H1 (cell line): ENCODE measurements around the gene AKAP9. TPM values are rescaled to one million over a fixed set of nuclear protein-coding genes. Genes with fewer than 3 reads are reported as not detected.

Experiments
- CTCF ChIA-PET: fragments of 300-600 bp; sonication (Branson Sonifier 250); formaldehyde crosslinking; loops from one replicate; lab custom pipeline; 2021; ENCODE audit not compliant: partially characterized antibody; lab: Charles Lee
- POLR2A ChIA-PET: fragments of 300-600 bp; sonication (Branson Sonifier 250); formaldehyde crosslinking; loops from one replicate; lab custom pipeline; 2021; ENCODE audit warnings: inconsistent platforms; ENCODE audit not compliant: partially characterized antibody; lab: Charles Lee
- DNase-seq, 2 experiments: peaks; one replicate each; pipeline versions ENCODE4 v3.0.0 to v3.0.0-alpha.2; 2010 to 2022; ENCODE audit warnings: low spot score in 2 of 2, low read depth in 1 of 2, mixed read lengths in 1 of 2
- FAIRE-seq: peaks from 2 replicates; lab custom pipeline; 2011; peaks lifted over from hg19 to GRCh38; lab: Jason Lieb, UNC
- H2AFZ ChIP-seq: 2 replicates; pipeline ENCODE4 v1.8.1; 2012; ENCODE audit warnings: low read length, inconsistent platforms
- H2AK5ac ChIP-seq: 2 replicates; pipeline ENCODE4 v1.6.1; 2013; ENCODE audit warnings: low read depth, low read length
- H2BK120ac ChIP-seq: replicated peaks from 2 replicates; pipeline ENCODE3; 2013; ENCODE audit warnings: low read depth, low read length, inconsistent platforms
- H2BK12ac ChIP-seq: 2 replicates; pipeline ENCODE4 v1.6.1; 2013; ENCODE audit warnings: low read depth, low read length
- H2BK15ac ChIP-seq: 2 replicates; pipeline ENCODE4 v1.6.1; 2013; ENCODE audit warnings: low read length
- H2BK20ac ChIP-seq: 2 replicates; pipeline ENCODE4 v1.6.1; 2013; ENCODE audit warnings: low read length
- H2BK5ac ChIP-seq: 2 replicates; pipeline ENCODE4 v1.6.1; 2013; ENCODE audit warnings: low read depth, low read length
- H3K14ac ChIP-seq: 2 replicates; pipeline ENCODE4 v1.6.1; 2013; ENCODE audit warnings: inconsistent platforms; ENCODE audit not compliant: insufficient read length
- H3K18ac ChIP-seq: 2 replicates; pipeline ENCODE4 v1.6.1; 2013; ENCODE audit warnings: low read length; ENCODE audit errors: extremely low read depth
- H3K23ac ChIP-seq: 2 replicates; pipeline ENCODE4 v1.6.1; 2013; ENCODE audit warnings: inconsistent platforms; ENCODE audit not compliant: insufficient read length
- H3K23me2 ChIP-seq: 2 replicates; pipeline ENCODE4 v1.6.1; 2013; ENCODE audit warnings: low read depth, low read length
- H3K27ac ChIP-seq: 2 replicates; pipeline ENCODE4 v1.6.1; 2011; ENCODE audit warnings: low read depth, low read length, inconsistent platforms
- H3K27me3 ChIP-seq, 4 experiments: replicated peaks in 1 of 4; 1 replicate in 1 of 4; 2 replicates in 3 of 4; pipeline versions ENCODE4 v1.6.1 to v1.8.1; 2011 to 2013; ENCODE audit warnings: low read length in 3 of 4, mild to moderate bottlenecking in 3 of 4, inconsistent platforms in 2 of 4, mixed read lengths in 2 of 4, moderate library complexity in 1 of 4; ENCODE audit not compliant: control insufficient read depth in 3 of 4, insufficient read depth in 3 of 4; ENCODE audit errors: extremely low read depth in 1 of 4
- H3K36me3 ChIP-seq, 4 experiments: 2 replicates each; pipeline versions ENCODE4 v1.6.1 to v1.8.1; 2011 to 2013; ENCODE audit warnings: mild to moderate bottlenecking in 4 of 4, low read length in 3 of 4, moderate library complexity in 2 of 4, control low read depth in 1 of 4, inconsistent platforms in 1 of 4; ENCODE audit not compliant: insufficient read depth in 4 of 4, control insufficient read depth in 2 of 4
- H3K4ac ChIP-seq: replicated peaks from 2 replicates; pipeline ENCODE3; 2013; ENCODE audit warnings: low read length, low read depth, mixed read lengths, inconsistent platforms; ENCODE audit not compliant: insufficient read length
- H3K4me1 ChIP-seq, 4 experiments: replicated peaks in 1 of 4; 1 replicate in 1 of 4; 2 replicates in 3 of 4; pipeline versions ENCODE4 v1.6.1 to v1.8.1; 2011 to 2013; ENCODE audit warnings: low read length in 3 of 4, inconsistent platforms in 2 of 4, mixed read lengths in 1 of 4; ENCODE audit not compliant: insufficient read depth in 4 of 4, control insufficient read depth in 3 of 4
- H3K4me2 ChIP-seq, 2 experiments: 2 replicates each; pipeline versions ENCODE4 v1.6.1 to v1.8.1; 2011 to 2013; ENCODE audit warnings: low read depth in 2 of 2, low read length in 2 of 2, control low read depth in 1 of 2, inconsistent platforms in 1 of 2, mild to moderate bottlenecking in 1 of 2; ENCODE audit not compliant: insufficient read depth in 1 of 2
- H3K4me3 ChIP-seq, 4 experiments: fragments of 200-600, 300-600 bp in 1 of 4; sonication (generic), shearing (Covaris generic), sonication (Bioruptor Twin) in 1 of 4; 2 replicates each; pipeline versions ENCODE4 v1.5.1 to v1.8.1; 2011 to 2016; ENCODE audit warnings: low read length in 4 of 4, low read depth in 3 of 4, control low read depth in 2 of 4, inconsistent platforms in 2 of 4, mild to moderate bottlenecking in 2 of 4, mixed read lengths in 1 of 4, moderate library complexity in 1 of 4; ENCODE audit not compliant: insufficient read depth in 2 of 4; ENCODE audit errors: extremely low read depth in 1 of 4
- H3K56ac ChIP-seq: replicated peaks from 2 replicates; pipeline ENCODE3; 2013; ENCODE audit warnings: low read depth, mild to moderate bottlenecking, mixed read lengths, low read length, inconsistent platforms; ENCODE audit not compliant: insufficient read length
- H3K79me1 ChIP-seq: 2 replicates; pipeline ENCODE4 v1.6.1; 2013; ENCODE audit warnings: low read depth, low read length, control low read depth
- H3K79me2 ChIP-seq, 2 experiments: 2 replicates each; pipeline versions ENCODE4 v1.6.1 to v1.8.1; 2012 to 2013; ENCODE audit warnings: low read length in 2 of 2, mild to moderate bottlenecking in 2 of 2, inconsistent platforms in 1 of 2; ENCODE audit not compliant: insufficient read depth in 2 of 2, control insufficient read depth in 1 of 2
- H3K9ac ChIP-seq, 4 experiments: replicated peaks in 1 of 4; 1 replicate in 1 of 4; 2 replicates in 3 of 4; pipeline versions ENCODE4 v1.6.1 to v1.8.1; 2011 to 2013; ENCODE audit warnings: low read depth in 3 of 4, low read length in 3 of 4, control low read depth in 2 of 4, mild to moderate bottlenecking in 2 of 4, moderate library complexity in 2 of 4, inconsistent platforms in 1 of 4; ENCODE audit errors: extremely low read depth in 1 of 4
- H3K9me3 ChIP-seq, 2 experiments: 2 replicates each; pipeline versions ENCODE4 v1.6.1 to v1.8.1; 2012 to 2013; ENCODE audit warnings: mild to moderate bottlenecking in 2 of 2, moderate library complexity in 2 of 2, control low read depth in 1 of 2, inconsistent platforms in 1 of 2, low read depth in 1 of 2, low read length in 1 of 2, mixed read lengths in 1 of 2; ENCODE audit not compliant: insufficient read depth in 2 of 2
- H4K20me1 ChIP-seq, 2 experiments: replicated peaks in 1 of 2; 2 replicates each; pipeline versions ENCODE3 to v1.8.1; 2011 to 2013; ENCODE audit warnings: inconsistent platforms in 2 of 2, low read length in 2 of 2, mild to moderate bottlenecking in 1 of 2; ENCODE audit not compliant: insufficient read depth in 2 of 2, control insufficient read depth in 1 of 2
- H4K5ac ChIP-seq: 2 replicates; pipeline ENCODE4 v1.6.1; 2013; ENCODE audit warnings: low read length, low read depth, mixed read lengths, inconsistent platforms; ENCODE audit not compliant: insufficient read length
- H4K8ac ChIP-seq: 2 replicates; pipeline ENCODE4 v1.8.0; 2013; ENCODE audit warnings: mild to moderate bottlenecking, moderate library complexity, low read length, inconsistent platforms; ENCODE audit not compliant: insufficient read depth; ENCODE audit errors: extremely low read depth
- H4K91ac ChIP-seq: replicated peaks from 2 replicates; pipeline ENCODE3; 2013; ENCODE audit warnings: low read length, mixed read lengths, inconsistent platforms; ENCODE audit not compliant: insufficient read length
- CBX8 ChIP-seq: fragments of 300-800, 300-1000 bp; sonication (generic); IDR thresholded peaks from 2 replicates; pipeline ENCODE4 v1.7.1; 2016; ENCODE audit warnings: low read depth, low read length, borderline replicate concordance
- CREB1 ChIP-seq: IDR thresholded peaks from 2 replicates; pipeline ENCODE4 v1.6.1; 2012; ENCODE audit warnings: inconsistent platforms
- JUND ChIP-seq: IDR thresholded peaks from 2 replicates; pipeline ENCODE4 v1.6.1; 2011; ENCODE audit warnings: mild to moderate bottlenecking, improper control_type of control experiment, low read length
- KDM4A ChIP-seq: IDR thresholded peaks from one replicate; pipeline ENCODE4 v1.7.1; 2012; ENCODE audit warnings: low read depth, mild to moderate bottlenecking, moderate library complexity, low read length, inconsistent platforms; ENCODE audit not compliant: severe bottlenecking
- SIN3A ChIP-seq, 2 experiments: IDR thresholded peaks in 1 of 2; conservative IDR thresholded peaks in 1 of 2; 2 replicates each; pipeline ENCODE4 v1.6.1; 2011 to 2012; ENCODE audit warnings: low read length in 2 of 2, improper control_type of control experiment in 1 of 2, low read depth in 1 of 2, mild to moderate bottlenecking in 1 of 2
- SP2 ChIP-seq: IDR thresholded peaks from 2 replicates; pipeline ENCODE4 v1.6.1; 2012; ENCODE audit warnings: mild to moderate bottlenecking, low read length, inconsistent platforms
- TBP ChIP-seq: IDR thresholded peaks from 2 replicates; pipeline ENCODE4 v1.6.1; 2011; ENCODE audit warnings: low read depth, low read length, improper control_type of control experiment
- WGBS, 2 experiments: shearing (Covaris generic) in 1 of 2; methylation state at CpG; one replicate each; pipeline versions ENCODE4 v1.1.6 to v1.1.7; 2013 to 2015; ENCODE audit warnings: low lambda C conversion rate in 2 of 2, mixed read lengths in 2 of 2, inconsistent platforms in 1 of 2, low coverage in 1 of 2, missing lambda C conversion rate in 1 of 2; ENCODE audit not compliant: insufficient replicate concordance in 2 of 2, insufficient coverage in 1 of 2, insufficient read length in 1 of 2; ENCODE audit errors: extremely low coverage in 1 of 2, missing lambda C conversion rate in 1 of 2; 5-methylcytosine and 5-hydroxymethylcytosine counted together
- polyA plus RNA-seq, 7 experiments: library from polyadenylated mRNA; depleted of rRNA in 3 of 7; stranded (reverse) in 5 of 7; unstranded in 2 of 7; fragments of >200 nt in 5 of 7; fragments of 200-250 nt in 2 of 7; gene quantifications; 1 replicate in 5 of 7; 2 replicates in 1 of 7; 4 replicates in 1 of 7; pipeline versions ENCODE4 v1.2.1 to v1.2.3, GENCODE V29; 2011 to 2013; ENCODE audit warnings: missing spikeins in 2 of 7, mixed read lengths in 2 of 7
- total RNA-seq: library from RNA; stranded (reverse); fragmentation: NEBNext Ultra II Directional; extraction: Animal tissue kit (Norgen Biotek cat#: 25700); gene quantifications from 2 replicates; pipeline ENCODE4 v1.2.1, GENCODE V29; 2021

Gene AKAP9
- total and polyA plus RNA-seq, 2 of the 8 experiments (the other 6 are each of a cell fraction or from before 2014, with no cell fraction given), result 6.2 to 26.3 TPM

DNA sequence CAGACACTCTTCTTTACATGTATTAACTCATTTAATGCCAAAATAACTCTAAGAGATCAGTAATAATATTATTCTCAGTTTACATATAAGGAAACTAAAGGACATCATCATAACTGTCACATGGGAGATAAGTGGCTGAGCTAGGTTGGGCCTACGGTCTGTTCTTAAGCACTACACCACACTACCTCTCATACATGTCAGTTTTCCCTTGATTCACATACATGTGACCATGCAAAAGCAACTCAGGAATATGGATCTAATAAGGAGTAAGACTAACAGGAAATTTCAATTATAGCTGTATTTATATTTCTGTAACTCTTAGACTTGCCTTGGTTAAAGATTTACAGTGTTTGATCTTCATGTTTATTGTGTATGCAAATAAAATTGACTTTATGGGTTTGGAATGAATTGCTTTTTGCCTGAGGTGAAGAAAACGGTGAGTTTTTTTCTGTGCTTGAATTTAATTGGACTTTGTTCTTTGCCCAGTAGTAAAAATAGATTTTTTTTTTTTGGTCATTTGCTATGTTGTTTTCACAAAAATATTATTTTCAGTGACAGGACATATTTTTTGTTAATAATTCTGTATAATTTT lies 123.9 kb downstream of the AKAP9 start:
- Histone ChIP-seq H3K27me3 (no peaks in the 10 kb centered on the region), H3K27ac (no peak overlapping the region), H3K9ac (no peak overlapping the region), H3K23ac (no peak overlapping the region), H3K23me2 (no peaks in the 10 kb centered on the region), H3K36me3 (no peaks in the 10 kb centered on the region; a peak in 2 of 8 replicates), H3K4me3 (no peak overlapping the region), H3K79me1 (no peaks in the 10 kb centered on the region), H2BK5ac (no peak overlapping the region), H3K4ac (no peak overlapping the region), H2AFZ (no peak overlapping the region), H2BK15ac (no peak overlapping the region), H3K4me1 (no peaks in the 10 kb centered on the region), H3K9me3 (no peaks in the 10 kb centered on the region), H3K56ac (no peak overlapping the region), H3K79me2 (no peaks in the 10 kb centered on the region), H4K91ac (no peak overlapping the region), H2AK5ac (no peak overlapping the region), H3K4me2 (no peak overlapping the region), H4K5ac (no peak overlapping the region), H2BK12ac (no peak overlapping the region), H2BK20ac (no peak overlapping the region), H3K18ac (no peak overlapping the region), H4K8ac (no peak overlapping the region), H3K14ac (no peak overlapping the region), H2BK120ac (no peak overlapping the region), H4K20me1 (no peaks in the 10 kb centered on the region)
- DNase-seq, result no peak
- no peak for FAIRE-seq
- ChIA-PET POLR2A (no interaction called here), CTCF (no interaction called here)
- WGBS, 2 experiments, result 91% methylated on average over 2 of the region's 2 CpGs; no CpG with 5 or more reads in 1 of the 2 experiments
- TF ChIP-seq JUND (no peak), CREB1 (no peak), SIN3A (conservative IDR thresholded peaks at IDR 0.05 in 1 of 2, IDR thresholded peaks at IDR 0.05 in 1 of 2; ENCODE audit: low read depth in 1 of 2, low read length in 2 of 2) (no peak), CBX8 (no peak), KDM4A (no peak), TBP (no peak), SP2 (no peak)
